ENCODE measurements around the gene EPGN.

- TF ChIP-seq CTCF (IDR thresholded peaks at IDR 0.05; ENCODE audit: extremely low read depth in 1 of 2, insufficient read depth in 1 of 2, low read depth in 1 of 2, low read length in 2 of 2) (no peak), POLR2A (IDR thresholded peaks at IDR 0.05; ENCODE audit: low read depth, low read length) (no peak), POLR2AphosphoS5 (IDR thresholded peaks at IDR 0.05; ENCODE audit: insufficient read depth, low read depth, low read length) (no peak), EZH2 (IDR thresholded peaks at IDR 0.05; ENCODE audit: borderline replicate concordance, low read depth, low read length, severe bottlenecking) (no peak), MYC (IDR thresholded peaks at IDR 0.05; ENCODE audit: low read depth, low read length) (no peak), MAX (IDR thresholded peaks at IDR 0.05; ENCODE audit: insufficient read depth, insufficient read length) (no peak), FOS (IDR thresholded peaks at IDR 0.05; ENCODE audit: borderline replicate concordance, insufficient read depth, low read length) (no peak)
Measured at GRCh38 chr4:74279716-74280115, 28.6 kb upstream of the EPGN start.
